Neural cell (in vitro differentiated cells): ENCODE data around the gene PML. TPM values are rescaled to one million over a fixed set of nuclear protein-coding genes. Genes with fewer than 3 reads are reported as not detected.

Experiments used
- H2AFZ ChIP-seq: fragments of 200-600, 300-800 bp; sonication (generic), shearing (Covaris generic); 2 replicates; pipeline ENCODE4 v1.6.0; 2014; ENCODE audit warnings: low read depth, mild to moderate bottlenecking, antibody characterized with exemption, low read length, moderate library complexity
- H3F3A ChIP-seq: fragments of 200-600 bp; shearing (Covaris generic); 2 replicates; pipeline ENCODE4 v1.6.1; 2016; ENCODE audit warnings: mild to moderate bottlenecking, moderate library complexity, mixed read lengths, antibody characterized with exemption, low read length; ENCODE audit not compliant: insufficient read depth, poor library complexity, severe bottlenecking
- H3K27ac ChIP-seq: fragments of 200-600, 300-800 bp; sonication (generic), shearing (Covaris generic); 2 replicates; pipeline ENCODE4 v1.5.1; 2014; ENCODE audit warnings: mild to moderate bottlenecking, low read length, moderate library complexity
- H3K27me3 ChIP-seq: fragments of 300-800, 200-600 bp; sonication (generic), shearing (Covaris generic); 2 replicates; pipeline ENCODE4 v1.6.0; 2014; ENCODE audit warnings: mild to moderate bottlenecking, low read depth, low read length, moderate library complexity; ENCODE audit not compliant: insufficient read depth
- H3K36me3 ChIP-seq: fragments of 300-800, 200-600 bp; sonication (generic), shearing (Covaris generic); 2 replicates; pipeline ENCODE4 v1.5.1; 2014; ENCODE audit warnings: mild to moderate bottlenecking, antibody characterized with exemption, low read length, moderate library complexity; ENCODE audit not compliant: insufficient read depth
- H3K4me2 ChIP-seq: fragments of 300-800, 200-600 bp; sonication (generic), shearing (Covaris generic); 2 replicates; pipeline ENCODE4 v1.6.0; 2014; ENCODE audit warnings: mild to moderate bottlenecking, low read length
- H3K4me3 ChIP-seq: fragments of 300-800, 200-600 bp; sonication (generic), shearing (Covaris generic); 2 replicates; pipeline ENCODE4 v1.5.1; 2014; ENCODE audit warnings: mild to moderate bottlenecking, low read length, moderate library complexity
- H3K79me2 ChIP-seq: fragments of 200-600 bp; shearing (Covaris generic); replicated peaks from 2 replicates; pipeline ENCODE4 v1.6.0; 2014; ENCODE audit warnings: mild to moderate bottlenecking, low read length, moderate library complexity; ENCODE audit not compliant: insufficient read depth
- H3K9ac ChIP-seq: fragments of 300-800, 200-600 bp; sonication (generic), shearing (Covaris generic); 2 replicates; pipeline ENCODE4 v1.6.1; 2016; ENCODE audit warnings: mild to moderate bottlenecking, low read length, mixed read lengths
- H3K9me2 ChIP-seq: fragments of 200-600 bp; shearing (Covaris generic); 2 replicates; pipeline ENCODE4 v1.6.1; 2016; ENCODE audit warnings: mild to moderate bottlenecking, low read length, mixed read lengths; ENCODE audit not compliant: insufficient read depth
- H3K9me3 ChIP-seq: fragments of 200-600, 300-800 bp; sonication (generic), shearing (Covaris generic); 2 replicates; pipeline ENCODE4 v1.6.1; 2016; ENCODE audit warnings: mild to moderate bottlenecking, mixed run types, low read length, moderate library complexity, mixed read lengths
- H4K20me1 ChIP-seq: fragments of 200-600 bp; shearing (Covaris generic); 2 replicates; pipeline ENCODE4 v1.6.1; 2016; ENCODE audit warnings: mild to moderate bottlenecking, mixed run types; ENCODE audit not compliant: insufficient read depth
- EP300 ChIP-seq: fragments of 450-650 bp; conservative IDR thresholded peaks from 2 replicates; pipeline ENCODE4 v1.6.1; 2014; ENCODE audit warnings: antibody characterized with exemption, mild to moderate bottlenecking, moderate library complexity; ENCODE audit not compliant: poor library complexity, severe bottlenecking
- EZH2 ChIP-seq: fragments of 200-600, 300-800 bp; shearing (Covaris generic), sonication (generic); IDR thresholded peaks from 2 replicates; pipeline ENCODE4 v1.6.1; 2014; ENCODE audit warnings: antibody characterized with exemption, low read length, borderline replicate concordance, mild to moderate bottlenecking; ENCODE audit not compliant: insufficient read depth, poor library complexity, severe bottlenecking
- MXI1 ChIP-seq: fragments of 450-650 bp; conservative IDR thresholded peaks from 2 replicates; pipeline ENCODE4 v1.6.1; 2014; ENCODE audit warnings: antibody characterized with exemption, mild to moderate bottlenecking; ENCODE audit not compliant: poor library complexity, severe bottlenecking
- POLR2AphosphoS5 ChIP-seq: IDR thresholded peaks from 2 replicates; pipeline ENCODE4 v1.6.1; 2012
- RAD21 ChIP-seq: fragments of 450-650 bp; conservative IDR thresholded peaks from 2 replicates; pipeline ENCODE4 v1.6.1; 2014; ENCODE audit warnings: antibody characterized with exemption, mild to moderate bottlenecking, moderate library complexity
- SMC3 ChIP-seq: fragments of 450-650 bp; conservative IDR thresholded peaks from 2 replicates; pipeline ENCODE4 v1.6.1; 2014; ENCODE audit warnings: antibody characterized with exemption, mild to moderate bottlenecking, moderate library complexity; ENCODE audit not compliant: poor library complexity
- TAF1 ChIP-seq: IDR thresholded peaks from 2 replicates; pipeline ENCODE4 v1.6.1; 2012; ENCODE audit warnings: low read depth
- polyA plus RNA-seq: library from polyadenylated mRNA; depleted of rRNA; stranded (reverse); fragments of >200 nt; gene quantifications from 2 replicates; pipeline ENCODE4 v1.2.3, GENCODE V29; 2014
- TF ChIP-seq, protein P1 (sequence below): fragments of 450-650 bp; IDR thresholded peaks from 2 replicates; pipeline ENCODE4 v1.5.1; 2014; ENCODE audit warnings: antibody characterized with exemption, mild to moderate bottlenecking, moderate library complexity; ENCODE audit not compliant: poor library complexity, severe bottlenecking
- TF ChIP-seq, protein P2 (sequence below): IDR thresholded peaks from 2 replicates; pipeline ENCODE4 v1.6.1; 2012; ENCODE audit warnings: borderline replicate concordance

PML gene
- polyA plus RNA-seq, 1 donor from 2014 or later: 4.7 TPM

GRCh38 chr15:73987681-73988444 lies 6.7 kb upstream of the PML start:
- Histone ChIP-seq H3K36me3 (no peaks in the 10 kb centered on the region), H3K4me2 (no peak overlapping the region), H3K9ac (no peak overlapping the region)

DNA sequence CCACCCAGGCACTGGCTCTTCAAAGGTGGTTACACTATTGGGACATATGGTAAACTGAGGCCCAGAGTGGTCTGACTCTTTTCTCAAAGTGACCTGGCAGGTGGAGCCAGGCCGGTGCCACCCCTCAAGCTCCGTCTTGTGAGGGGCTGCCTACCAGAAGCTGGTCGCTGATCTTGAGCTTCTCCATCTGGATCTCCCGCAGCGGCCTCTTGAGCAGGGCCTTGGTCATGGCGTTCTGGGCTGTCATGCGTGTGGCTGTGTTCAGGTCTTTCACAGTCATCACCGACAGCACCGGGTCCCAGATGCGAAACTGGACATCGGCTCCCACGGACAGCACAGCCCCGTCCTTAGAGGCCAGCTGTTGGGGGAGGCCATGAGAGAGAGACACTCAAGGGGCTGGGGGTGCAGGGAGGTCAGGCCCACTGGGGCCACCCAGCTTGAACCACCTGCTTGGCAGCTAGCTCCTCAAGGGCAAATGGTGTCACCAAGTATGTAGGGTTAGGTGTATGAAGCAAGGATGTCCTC lies 6.0 kb upstream of the PML start:
- no peak overlapping the region for H3K27ac ChIP-seq
- peaks cover 9% of the 10 kb centered on the region for H3K79me2 ChIP-seq
- TF ChIP-seq POLR2AphosphoS5: no peak
- TF ChIP-seq EZH2: no peak
- TF ChIP-seq EP300: no peak
- no peak for TF ChIP-seq SMC3
- no peak for TF ChIP-seq RAD21
- TF ChIP-seq, protein P1, sequence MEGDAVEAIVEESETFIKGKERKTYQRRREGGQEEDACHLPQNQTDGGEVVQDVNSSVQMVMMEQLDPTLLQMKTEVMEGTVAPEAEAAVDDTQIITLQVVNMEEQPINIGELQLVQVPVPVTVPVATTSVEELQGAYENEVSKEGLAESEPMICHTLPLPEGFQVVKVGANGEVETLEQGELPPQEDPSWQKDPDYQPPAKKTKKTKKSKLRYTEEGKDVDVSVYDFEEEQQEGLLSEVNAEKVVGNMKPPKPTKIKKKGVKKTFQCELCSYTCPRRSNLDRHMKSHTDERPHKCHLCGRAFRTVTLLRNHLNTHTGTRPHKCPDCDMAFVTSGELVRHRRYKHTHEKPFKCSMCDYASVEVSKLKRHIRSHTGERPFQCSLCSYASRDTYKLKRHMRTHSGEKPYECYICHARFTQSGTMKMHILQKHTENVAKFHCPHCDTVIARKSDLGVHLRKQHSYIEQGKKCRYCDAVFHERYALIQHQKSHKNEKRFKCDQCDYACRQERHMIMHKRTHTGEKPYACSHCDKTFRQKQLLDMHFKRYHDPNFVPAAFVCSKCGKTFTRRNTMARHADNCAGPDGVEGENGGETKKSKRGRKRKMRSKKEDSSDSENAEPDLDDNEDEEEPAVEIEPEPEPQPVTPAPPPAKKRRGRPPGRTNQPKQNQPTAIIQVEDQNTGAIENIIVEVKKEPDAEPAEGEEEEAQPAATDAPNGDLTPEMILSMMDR: no peak
- TF ChIP-seq TAF1: no peak
- no peak for TF ChIP-seq MXI1
- TF ChIP-seq, protein P2, sequence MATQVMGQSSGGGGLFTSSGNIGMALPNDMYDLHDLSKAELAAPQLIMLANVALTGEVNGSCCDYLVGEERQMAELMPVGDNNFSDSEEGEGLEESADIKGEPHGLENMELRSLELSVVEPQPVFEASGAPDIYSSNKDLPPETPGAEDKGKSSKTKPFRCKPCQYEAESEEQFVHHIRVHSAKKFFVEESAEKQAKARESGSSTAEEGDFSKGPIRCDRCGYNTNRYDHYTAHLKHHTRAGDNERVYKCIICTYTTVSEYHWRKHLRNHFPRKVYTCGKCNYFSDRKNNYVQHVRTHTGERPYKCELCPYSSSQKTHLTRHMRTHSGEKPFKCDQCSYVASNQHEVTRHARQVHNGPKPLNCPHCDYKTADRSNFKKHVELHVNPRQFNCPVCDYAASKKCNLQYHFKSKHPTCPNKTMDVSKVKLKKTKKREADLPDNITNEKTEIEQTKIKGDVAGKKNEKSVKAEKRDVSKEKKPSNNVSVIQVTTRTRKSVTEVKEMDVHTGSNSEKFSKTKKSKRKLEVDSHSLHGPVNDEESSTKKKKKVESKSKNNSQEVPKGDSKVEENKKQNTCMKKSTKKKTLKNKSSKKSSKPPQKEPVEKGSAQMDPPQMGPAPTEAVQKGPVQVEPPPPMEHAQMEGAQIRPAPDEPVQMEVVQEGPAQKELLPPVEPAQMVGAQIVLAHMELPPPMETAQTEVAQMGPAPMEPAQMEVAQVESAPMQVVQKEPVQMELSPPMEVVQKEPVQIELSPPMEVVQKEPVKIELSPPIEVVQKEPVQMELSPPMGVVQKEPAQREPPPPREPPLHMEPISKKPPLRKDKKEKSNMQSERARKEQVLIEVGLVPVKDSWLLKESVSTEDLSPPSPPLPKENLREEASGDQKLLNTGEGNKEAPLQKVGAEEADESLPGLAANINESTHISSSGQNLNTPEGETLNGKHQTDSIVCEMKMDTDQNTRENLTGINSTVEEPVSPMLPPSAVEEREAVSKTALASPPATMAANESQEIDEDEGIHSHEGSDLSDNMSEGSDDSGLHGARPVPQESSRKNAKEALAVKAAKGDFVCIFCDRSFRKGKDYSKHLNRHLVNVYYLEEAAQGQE: no peak
- H3K4me2 ChIP-seq: no peak overlapping the region
- no peaks in the 10 kb centered on the region for H4K20me1 ChIP-seq
- no peak overlapping the region for H3K9ac ChIP-seq
- no peaks in the 10 kb centered on the region for H3K27me3 ChIP-seq
- no peak overlapping the region for H3K4me3 ChIP-seq
- no peaks in the 10 kb centered on the region for H3F3A ChIP-seq
- no peaks in the 10 kb centered on the region for H3K9me2 ChIP-seq
- no peaks in the 10 kb centered on the region for H3K9me3 ChIP-seq
- no peak overlapping the region for H2AFZ ChIP-seq
- no peaks in the 10 kb centered on the region for H3K36me3 ChIP-seq

More at GRCh38 chr15:73987681-73988444, 6.7 kb upstream of the PML start:
- H3K4me3 ChIP-seq: no peak overlapping the region
- no peaks in the 10 kb centered on the region for H3F3A ChIP-seq
- no peak overlapping the region for H2AFZ ChIP-seq
- H3K27me3 ChIP-seq: no peaks in the 10 kb centered on the region
- no peak overlapping the region for H3K27ac ChIP-seq
- TF ChIP-seq, protein P2: no peak
- TF ChIP-seq MXI1: no peak
- TF ChIP-seq EZH2: no peak
- TF ChIP-seq, protein P1: no peak
- TF ChIP-seq EP300: no peak
- TF ChIP-seq SMC3: no peak
- TF ChIP-seq POLR2AphosphoS5: no peak
- TF ChIP-seq RAD21: no peak
- no peak for TF ChIP-seq TAF1
- no peaks in the 10 kb centered on the region for H3K9me3 ChIP-seq
- no peaks in the 10 kb centered on the region for H3K9me2 ChIP-seq
- H4K20me1 ChIP-seq: no peaks in the 10 kb centered on the region
- peaks cover 3% of the 10 kb centered on the region for H3K79me2 ChIP-seq
